WTC11 (cell line): ENCODE results near the gene ATG101.

Experiments
- ATF1 ChIP-seq: sonication (generic); formaldehyde crosslinking; IDR thresholded peaks from 2 replicates; pipeline ENCODE4 v1.8.1; 2023; ENCODE audit warnings: mild to moderate bottlenecking, moderate library complexity, missing genetic modification reagents
- GABPB1 ChIP-seq: sonication (generic); formaldehyde crosslinking; IDR thresholded peaks from 2 replicates; pipeline ENCODE4 v1.8.1; 2023; ENCODE audit warnings: mild to moderate bottlenecking, missing genetic modification reagents
- IRF2 ChIP-seq: sonication (generic); formaldehyde crosslinking; IDR thresholded peaks from 2 replicates; pipeline ENCODE4 v1.8.0; 2022; ENCODE audit warnings: low read depth, missing genetic modification reagents, borderline replicate concordance
- MYBL2 ChIP-seq: sonication (generic); formaldehyde crosslinking; IDR thresholded peaks from 2 replicates; pipeline ENCODE4 v1.8.1; 2023; ENCODE audit warnings: mild to moderate bottlenecking, moderate library complexity, missing genetic modification reagents
- ZNF317 ChIP-seq: sonication (generic); formaldehyde crosslinking; IDR thresholded peaks from 2 replicates; pipeline ENCODE4 v1.8.1; 2023; ENCODE audit warnings: low read depth, mild to moderate bottlenecking, moderate library complexity, missing genetic modification reagents, borderline replicate concordance
- TF ChIP-seq, protein P1 (sequence below): fragments of 200-600 bp; IDR thresholded peaks from 2 replicates; pipeline ENCODE4 v1.8.0; 2022; ENCODE audit warnings: antibody characterized with exemption
- TF ChIP-seq, protein P2 (sequence below): fragments of 250-450 bp; sonication (Bioruptor Pico); IDR thresholded peaks from 2 replicates; pipeline ENCODE4 v1.9.0; 2021; ENCODE audit warnings: moderate library complexity, mild to moderate bottlenecking, inconsistent platforms, borderline replicate concordance

DNA sequence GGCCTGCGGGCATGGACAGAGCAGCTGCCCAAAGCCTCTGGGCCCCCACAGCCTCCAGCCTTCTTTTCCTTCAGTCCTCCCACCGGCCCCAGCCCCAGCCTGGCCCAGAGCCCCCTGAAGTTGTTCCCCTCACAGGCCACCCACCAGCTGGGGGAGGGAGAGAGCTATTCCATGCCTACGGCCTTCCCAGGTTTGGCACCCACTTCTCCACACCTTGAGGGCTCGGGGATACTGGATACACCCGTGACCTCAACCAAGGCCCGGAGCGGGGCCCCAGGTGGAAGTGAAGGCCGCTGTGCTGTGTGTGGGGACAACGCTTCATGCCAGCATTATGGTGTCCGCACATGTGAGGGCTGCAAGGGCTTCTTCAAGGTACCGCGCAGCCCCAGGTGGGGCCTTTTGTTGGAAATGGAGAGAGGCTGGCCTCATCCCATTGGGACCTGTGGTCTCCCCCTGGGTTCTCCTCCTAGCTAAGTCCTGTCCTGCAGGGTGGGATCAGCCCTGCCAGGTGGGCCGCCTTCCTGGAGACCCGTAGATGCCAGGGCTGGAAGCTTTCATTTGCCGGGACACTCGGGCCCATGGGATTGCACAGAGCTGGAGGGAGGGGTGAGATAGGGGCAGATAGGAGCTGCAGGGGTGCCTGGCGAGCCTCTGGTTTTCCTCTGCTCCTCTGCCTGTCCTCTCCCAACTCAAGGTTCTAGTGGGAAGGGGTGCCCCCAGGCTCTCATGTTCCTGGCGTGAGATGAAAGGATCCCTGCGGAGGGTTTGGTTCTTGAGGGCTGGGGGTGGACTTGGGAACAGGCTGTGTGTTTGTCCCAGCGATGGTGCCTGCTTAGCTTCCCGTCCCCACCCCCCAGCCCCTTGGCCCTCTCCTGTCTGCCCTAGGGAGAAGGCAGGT, 14.7 kb upstream of the ATG101 start:
- TF ChIP-seq, protein P1, sequence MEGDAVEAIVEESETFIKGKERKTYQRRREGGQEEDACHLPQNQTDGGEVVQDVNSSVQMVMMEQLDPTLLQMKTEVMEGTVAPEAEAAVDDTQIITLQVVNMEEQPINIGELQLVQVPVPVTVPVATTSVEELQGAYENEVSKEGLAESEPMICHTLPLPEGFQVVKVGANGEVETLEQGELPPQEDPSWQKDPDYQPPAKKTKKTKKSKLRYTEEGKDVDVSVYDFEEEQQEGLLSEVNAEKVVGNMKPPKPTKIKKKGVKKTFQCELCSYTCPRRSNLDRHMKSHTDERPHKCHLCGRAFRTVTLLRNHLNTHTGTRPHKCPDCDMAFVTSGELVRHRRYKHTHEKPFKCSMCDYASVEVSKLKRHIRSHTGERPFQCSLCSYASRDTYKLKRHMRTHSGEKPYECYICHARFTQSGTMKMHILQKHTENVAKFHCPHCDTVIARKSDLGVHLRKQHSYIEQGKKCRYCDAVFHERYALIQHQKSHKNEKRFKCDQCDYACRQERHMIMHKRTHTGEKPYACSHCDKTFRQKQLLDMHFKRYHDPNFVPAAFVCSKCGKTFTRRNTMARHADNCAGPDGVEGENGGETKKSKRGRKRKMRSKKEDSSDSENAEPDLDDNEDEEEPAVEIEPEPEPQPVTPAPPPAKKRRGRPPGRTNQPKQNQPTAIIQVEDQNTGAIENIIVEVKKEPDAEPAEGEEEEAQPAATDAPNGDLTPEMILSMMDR = no peak
- TF ChIP-seq GABPB1 (CRISPR knock-in tag) (no peak), ATF1 (CRISPR knock-in tag) (no peak), IRF2 (CRISPR knock-in tag) (no peak), MYBL2 (CRISPR knock-in tag) (no peak), ZNF317 (CRISPR knock-in tag) (no peak)
- TF ChIP-seq, protein P2, sequence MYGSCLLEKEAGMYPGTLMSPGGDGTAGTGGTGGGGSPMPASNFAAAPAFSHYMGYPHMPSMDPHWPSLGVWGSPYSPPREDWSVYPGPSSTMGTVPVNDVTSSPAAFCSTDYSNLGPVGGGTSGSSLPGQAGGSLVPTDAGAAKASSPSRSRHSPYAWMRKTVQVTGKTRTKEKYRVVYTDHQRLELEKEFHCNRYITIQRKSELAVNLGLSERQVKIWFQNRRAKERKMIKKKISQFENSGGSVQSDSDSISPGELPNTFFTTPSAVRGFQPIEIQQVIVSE (CRISPR knock-in tag) = no peak
